Heart left ventricle (tissue), 16 donors: Measurements from ENCODE around the gene SPOCK1. TPM values are rescaled to one million over a fixed set of nuclear protein-coding genes. Genes with fewer than 3 reads are reported as not detected.

Experiments
- ATAC-seq, 4 donors: fragments of 200-7000 bp; cut with Tn5 transposase; one replicate each; pipeline ENCODE4 v1.9.1; 2020 to 2022; ENCODE audit warnings: moderate library complexity in 4 of 4, mild to moderate bottlenecking in 3 of 4, moderate number of reproducible peaks in 1 of 4
- DNase-seq, 5 donors: peaks; one replicate each; pipeline ENCODE4 v3.0.0-alpha.2; 2020
- H3K27ac ChIP-seq, 12 donors: fragments of 200-600 bp; sonication (generic) in 4 of 12; one replicate each; pipeline versions ENCODE4 v1.5.0 to v1.8.0; 2016 to 2022; ENCODE audit warnings: mild to moderate bottlenecking in 2 of 12
- H3K27me3 ChIP-seq, 9 donors: fragments of 200-600 bp; sonication (generic) in 2 of 9; one replicate each; pipeline versions ENCODE4 v1.5.1 to v1.8.0; 2016 to 2022; ENCODE audit warnings: mild to moderate bottlenecking in 3 of 9
- H3K36me3 ChIP-seq, 9 donors: fragments of 200-600 bp; sonication (generic) in 2 of 9; one replicate each; pipeline versions ENCODE4 v1.5.0 to v1.8.0; 2018 to 2022; ENCODE audit warnings: mild to moderate bottlenecking in 2 of 9
- H3K4me1 ChIP-seq, 12 donors: fragments of 200-600 bp; sonication (generic) in 4 of 12; one replicate each; pipeline versions ENCODE4 v1.5.0 to v1.8.0; 2016 to 2022; ENCODE audit warnings: mild to moderate bottlenecking in 3 of 12
- H3K4me3 ChIP-seq, 12 donors: fragments of 200-600 bp; sonication (generic) in 4 of 12; one replicate each; pipeline versions ENCODE4 v1.5.0 to v1.8.0; 2017 to 2022; ENCODE audit warnings: mild to moderate bottlenecking in 9 of 12, moderate library complexity in 4 of 12
- H3K9me3 ChIP-seq, 12 donors: fragments of 200-600 bp; sonication (generic) in 4 of 12; one replicate each; pipeline versions ENCODE4 v1.5.0 to v1.8.0; 2016 to 2022; ENCODE audit warnings: mild to moderate bottlenecking in 1 of 12
- POLR2A ChIP-seq, 2 donors: fragments of 450-650 bp; IDR thresholded peaks; one replicate each; pipeline ENCODE4 v1.6.1; 2017; ENCODE audit warnings: antibody characterized with exemption in 2 of 2, mild to moderate bottlenecking in 2 of 2, moderate library complexity in 2 of 2
- WGBS, 4 donors: extraction: QIAGEN DNeasy Blood & Tissue Kit in 2 of 4; methylation state at CpG; one replicate each; pipeline versions ENCODE4 v1.1.5 to v1.1.7; 2013 to 2018; 5-methylcytosine and 5-hydroxymethylcytosine counted together
- intact Hi-C, 10 donors: fragments of 100-400 bp; cut with DNase I; formaldehyde crosslinking; loops; one replicate each; pipeline versions ENCODE4 v1.11.1 to v1.14.2; 2022
- polyA plus RNA-seq, 2 donors: library from polyadenylated mRNA; stranded (reverse); fragments of 200-250 nt; gene quantifications; one replicate each; pipeline ENCODE4 v1.2.3, GENCODE V29; 2013
- total RNA-seq, 9 donors: library from RNA; depleted of rRNA in 2 of 9; stranded (reverse); fragments of >200 nt in 2 of 9; fragmentation: NEBNext Ultra II Directional in 3 of 9; extraction: Animal tissue kit (Norgen Biotek cat#: 25700) in 3 of 9; gene quantifications; one replicate each; pipeline versions ENCODE4 v1.1.0 to v1.2.4, GENCODE V29; 2016 to 2023
- TF ChIP-seq, protein P1 (sequence below), 12 donors: fragments of 200-600 bp; sonication (generic) in 4 of 12; IDR thresholded peaks; one replicate each; pipeline versions ENCODE4 v1.5.0 to v1.8.0; 2018 to 2022; ENCODE audit warnings: antibody characterized with exemption in 12 of 12, mild to moderate bottlenecking in 5 of 12
- donor health status: ischemic (EF 13 %, LVEDD 7.1; RV severe dilation, severe dysfunction).
- donor health status: healthy with polysubstance abuse.
- donor health status: DM: no; HTN: yes; CAD: no.
- donor health status: DM: no; HTN: no; CAD: no.
- donor health status: ischemic (EF 25% LVEDD 6.9; RV normal size, moderate dysfunction).
- donor health status: ischemic (EF 25% LVEDD 5.7; RV mildly dilated, moderate dysfunction).
- donor health status: healthy.
- donor health status: DM: yes; HTN: yes; CAD: no.
- donor health status: ischemic (EF 35%, LVEDD 5.7; RV mildly dilated, moderate dysfunction).
- donor health status: nonischemic (EF 11% LVEDD 7.7; RV severe dilation, severe dysfunction).
- donor health status: DM: yes; HTN: yes; CAD: no.
- donor health status: PGD.
- donor health status: ischemic (EF 29% LVEDD 5.4; RV normal size, mild dysfunction).
- donor health status: nonischemic (EF 23%, LVEDD 6.1; RV moderate dilation, normal function).

SPOCK1 gene
- total and polyA plus RNA-seq, 11 donors, result 7.8 to 51.2 (median 19.9) TPM

DNA sequence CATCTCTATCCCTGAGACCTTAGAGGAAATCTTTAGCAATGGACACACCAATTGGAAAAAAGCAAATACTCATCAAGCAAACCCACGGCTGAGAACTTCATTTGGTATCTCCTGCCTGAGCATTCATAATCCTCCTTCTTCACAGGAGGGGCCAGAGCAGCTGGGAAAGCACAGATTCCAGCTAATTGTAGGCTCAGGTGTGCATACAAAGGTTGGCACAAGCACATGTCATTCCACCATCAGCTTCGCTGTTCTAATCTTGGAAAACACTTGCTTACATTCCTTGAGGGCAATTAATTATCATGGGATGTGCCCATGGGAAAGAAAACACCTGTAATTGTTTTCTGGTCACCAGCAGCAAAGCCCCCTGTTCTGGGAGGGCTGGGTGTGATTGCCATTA is 376.6 kb downstream of the SPOCK1 start:
- TF ChIP-seq, protein P1, sequence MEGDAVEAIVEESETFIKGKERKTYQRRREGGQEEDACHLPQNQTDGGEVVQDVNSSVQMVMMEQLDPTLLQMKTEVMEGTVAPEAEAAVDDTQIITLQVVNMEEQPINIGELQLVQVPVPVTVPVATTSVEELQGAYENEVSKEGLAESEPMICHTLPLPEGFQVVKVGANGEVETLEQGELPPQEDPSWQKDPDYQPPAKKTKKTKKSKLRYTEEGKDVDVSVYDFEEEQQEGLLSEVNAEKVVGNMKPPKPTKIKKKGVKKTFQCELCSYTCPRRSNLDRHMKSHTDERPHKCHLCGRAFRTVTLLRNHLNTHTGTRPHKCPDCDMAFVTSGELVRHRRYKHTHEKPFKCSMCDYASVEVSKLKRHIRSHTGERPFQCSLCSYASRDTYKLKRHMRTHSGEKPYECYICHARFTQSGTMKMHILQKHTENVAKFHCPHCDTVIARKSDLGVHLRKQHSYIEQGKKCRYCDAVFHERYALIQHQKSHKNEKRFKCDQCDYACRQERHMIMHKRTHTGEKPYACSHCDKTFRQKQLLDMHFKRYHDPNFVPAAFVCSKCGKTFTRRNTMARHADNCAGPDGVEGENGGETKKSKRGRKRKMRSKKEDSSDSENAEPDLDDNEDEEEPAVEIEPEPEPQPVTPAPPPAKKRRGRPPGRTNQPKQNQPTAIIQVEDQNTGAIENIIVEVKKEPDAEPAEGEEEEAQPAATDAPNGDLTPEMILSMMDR (IDR thresholded peaks at IDR 0.05), result no peak
- no peak for TF ChIP-seq POLR2A (IDR thresholded peaks at IDR 0.05)
- Histone ChIP-seq H3K27ac (no peak overlapping the region), H3K27me3 (no peaks in the 10 kb centered on the region), H3K4me1 (peaks cover 0 to 2% (median 0%) of the 10 kb centered on the region in 12 donors), H3K4me3 (no peak overlapping the region), H3K36me3 (no peaks in the 10 kb centered on the region), H3K9me3 (no peaks in the 10 kb centered on the region)
- no peak for ATAC-seq
- intact Hi-C loops, result no loop called here
- DNase-seq, result no peak
- 74 to 88% (median 81%) methylated on average over 2 of the region's 2 CpGs for WGBS, 4 donors

DNA sequence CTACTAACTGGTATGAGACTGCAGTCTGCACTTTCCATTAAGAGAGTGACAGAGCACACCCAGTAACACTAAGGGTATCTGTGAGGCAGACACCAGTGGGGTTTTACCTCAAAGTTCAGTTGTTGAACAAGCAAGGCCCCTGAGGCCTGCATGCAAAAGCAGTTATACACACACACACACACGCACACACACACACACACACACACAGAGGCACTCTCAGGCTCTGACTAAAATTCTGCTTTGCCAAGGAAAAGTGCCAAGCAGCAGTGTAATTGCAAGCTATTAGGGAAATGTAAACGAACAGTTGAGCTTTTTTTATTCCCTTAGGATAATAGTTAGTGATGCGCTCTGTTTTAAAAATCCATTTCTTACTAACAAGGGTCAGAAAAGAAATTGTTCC is 377.1 kb downstream of the SPOCK1 start:
- Histone ChIP-seq H3K27me3 (no peaks in the 10 kb centered on the region), H3K9me3 (no peaks in the 10 kb centered on the region), H3K36me3 (no peaks in the 10 kb centered on the region), H3K4me3 (no peak overlapping the region), H3K4me1 (peaks cover 0 to 2% (median 0%) of the 10 kb centered on the region in 12 donors), H3K27ac (no peak overlapping the region)
- DNase-seq (no peak), ATAC-seq (no peak)
- WGBS, 4 donors, result 31 to 57% (median 47%) methylated on average over 3 of the region's 3 CpGs
- no peak for TF ChIP-seq POLR2A (IDR thresholded peaks at IDR 0.05)
- TF ChIP-seq, protein P1 (IDR thresholded peaks at IDR 0.05), result no peak
- intact Hi-C loops, result no loop called here

DNA sequence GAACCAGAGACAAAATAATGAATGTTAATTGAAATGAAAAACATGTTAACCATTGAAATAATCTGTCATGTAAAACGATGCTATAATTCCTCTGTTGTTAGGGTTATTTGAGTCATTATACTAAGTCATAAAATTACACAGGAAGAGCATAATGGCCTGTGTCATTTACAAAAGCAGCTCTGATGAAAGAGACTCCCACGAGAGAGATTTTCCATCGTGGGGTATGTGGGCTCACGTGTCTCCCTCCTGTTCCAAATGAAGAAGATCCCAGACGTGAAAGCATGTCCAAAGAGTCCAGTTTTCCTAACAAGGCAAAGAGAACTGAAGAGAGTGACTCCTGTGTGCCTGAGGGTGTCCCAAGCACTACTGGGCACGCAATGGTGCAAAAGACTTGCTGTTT is 379.8 kb downstream of the SPOCK1 start:
- Histone ChIP-seq H3K9me3 (no peaks in the 10 kb centered on the region), H3K27ac (no peak overlapping the region), H3K36me3 (no peaks in the 10 kb centered on the region), H3K4me3 (no peak overlapping the region), H3K4me1 (peaks cover 0 to 2% (median 0%) of the 10 kb centered on the region in 12 donors), H3K27me3 (no peaks in the 10 kb centered on the region)
- TF ChIP-seq, protein P1 (IDR thresholded peaks at IDR 0.05), result no peak
- no peak for TF ChIP-seq POLR2A (IDR thresholded peaks at IDR 0.05)
- intact Hi-C loops, result no loop called here
- ATAC-seq, result no peak
- DNase-seq, result no peak
- 56 to 66% (median 60%) methylated on average over 6 of the region's 6 CpGs for WGBS, 4 donors

DNA sequence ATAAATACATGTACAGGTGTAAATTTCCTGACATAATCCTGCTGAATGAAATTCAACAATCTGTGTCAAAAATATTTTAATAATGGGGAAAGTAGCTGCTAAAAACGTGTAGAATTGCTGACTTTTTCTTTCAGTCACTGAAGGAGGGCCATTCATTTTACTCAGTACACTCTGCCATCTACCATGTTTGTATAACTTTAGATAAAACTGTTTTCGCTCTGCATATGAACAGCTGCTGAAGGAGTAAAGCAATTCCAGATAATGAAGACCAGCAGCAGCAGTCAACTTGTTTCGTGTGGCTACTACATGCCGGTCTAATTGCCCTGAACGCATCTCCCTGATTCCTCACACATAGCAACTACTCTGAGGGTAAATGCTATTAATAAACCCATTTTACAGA is 380.5 kb downstream of the SPOCK1 start:
- no peaks in the 10 kb centered on the region for H3K27me3 ChIP-seq
- 68 to 78% (median 74%) methylated on average over 5 of the region's 5 CpGs for WGBS, 4 donors
- intact Hi-C loops, result no loop called here
- ATAC-seq, result no peak
- no peak overlapping the region for H3K27ac ChIP-seq
- peaks cover 0 to 2% (median 0%) of the 10 kb centered on the region in 12 donors for H3K4me1 ChIP-seq
- DNase-seq, result no peak
- H3K9me3 ChIP-seq, result no peaks in the 10 kb centered on the region
- H3K36me3 ChIP-seq, result no peaks in the 10 kb centered on the region
- H3K4me3 ChIP-seq, result no peak overlapping the region
- TF ChIP-seq POLR2A (IDR thresholded peaks at IDR 0.05), result no peak
- TF ChIP-seq, protein P1 (IDR thresholded peaks at IDR 0.05), result no peak
